ENCODE data around the gene GPR37L1.
A peak's percentile ranks its signal among the peaks of the same experiment; 100 is the strongest.
"Not testable (repeated sequence)": the region's sequence is repeated elsewhere in the genome, so short reads cannot be mapped to it uniquely, and the experiment has no call there.

GPR37L1 gene

GRCh38 chr1:202164271-202165037 lies 41.7 kb downstream of the GPR37L1 start:
- no peak for TF ChIP-seq CTCF (IDR thresholded peaks at IDR 0.05; ENCODE audit: low read depth, low read length)
- DNase-seq (ENCODE audit: low read depth in 2 of 2), result no peak
- no peak overlapping the region for H3K4me3 ChIP-seq (replicated peaks in 1 of 2; ENCODE audit: low read depth in 2 of 2, low read length in 2 of 2)

GRCh38 chr1:202165267-202165941 lies 42.7 kb downstream of the GPR37L1 start:
- no peak for DNase-seq (ENCODE audit: low read depth in 2 of 2)
- no peak for TF ChIP-seq CTCF (IDR thresholded peaks at IDR 0.05; ENCODE audit: low read depth, low read length)
- no peak overlapping the region for H3K4me3 ChIP-seq (replicated peaks in 1 of 2; ENCODE audit: low read depth in 2 of 2, low read length in 2 of 2)

GRCh38 chr1:202165942-202166843 lies 43.5 kb downstream of the GPR37L1 start:
- no peak overlapping the region for H3K4me3 ChIP-seq (replicated peaks in 1 of 2; ENCODE audit: low read depth in 2 of 2, low read length in 2 of 2)
- no peak for DNase-seq (ENCODE audit: low read depth in 2 of 2)
- no peak for TF ChIP-seq CTCF (IDR thresholded peaks at IDR 0.05; ENCODE audit: low read depth, low read length)

- not testable (repeated sequence) for DNase-seq (ENCODE audit: low read depth in 2 of 2); H3K4me3 ChIP-seq (replicated peaks in 1 of 2; ENCODE audit: low read depth in 2 of 2, low read length in 2 of 2)
Measured at GRCh38 chr1:202167054-202167453, 44.3 kb downstream of the GPR37L1 start.

GRCh38 chr1:202167708-202168415 lies 45.1 kb downstream of the GPR37L1 start:
- H3K4me3 ChIP-seq (replicated peaks in 1 of 2; ENCODE audit: low read depth in 2 of 2, low read length in 2 of 2), result no peak overlapping the region
- DNase-seq (ENCODE audit: low read depth in 2 of 2), result peak in 1 of 2 donors; percentile 41
- no peak for TF ChIP-seq CTCF (IDR thresholded peaks at IDR 0.05; ENCODE audit: low read depth, low read length)

- TF ChIP-seq CTCF (IDR thresholded peaks at IDR 0.05; ENCODE audit: low read depth, low read length), result no peak
- no peak for DNase-seq (ENCODE audit: low read depth in 2 of 2)
Measured at GRCh38 chr1:202168861-202169260, 46.1 kb downstream of the GPR37L1 start.

More at GRCh38 chr1:202168861-202169260, 46.1 kb downstream of the GPR37L1 start:
- no peak overlapping the region for H3K4me3 ChIP-seq (replicated peaks in 1 of 2; ENCODE audit: low read depth in 2 of 2, low read length in 2 of 2)

Data from cardiac fibroblast (primary cell).